22Rv1 (cell line): Measurements from ENCODE around the gene ACSF2.

ENCODE experiments used
- CTCF ChIP-seq: fragments of 450-650 bp; IDR thresholded peaks from 2 replicates; pipeline ENCODE4 v1.5.1; 2017; ENCODE audit warnings: mild to moderate bottlenecking
- ZFX ChIP-seq: fragments of 450-650 bp; IDR thresholded peaks from 2 replicates; pipeline ENCODE4 v1.6.1; 2017; ENCODE audit warnings: antibody characterized with exemption, borderline replicate concordance

GRCh38 chr17:50389534-50389933 is 36.5 kb upstream of the ACSF2 start:
- TF ChIP-seq CTCF (no peak), ZFX (no peak)
